GM13977 (cell line): ENCODE measurements around the gene GMPR.

Experiments
- DNase-seq: peaks from one replicate; pipeline ENCODE4 v3.0.0; 2012; ENCODE audit warnings: low spot score
- in situ Hi-C: fragments of 300-500 bp; cut with MboI; formaldehyde crosslinking; loops from one replicate; pipeline ENCODE4 v1.12.0; 2022; ENCODE audit warnings: low sequenced_read_pairs, low pct_unique_long_range_greater_than_20kb, mixed read lengths, inconsistent platforms; ENCODE audit not compliant: unreplicated experiment
- TF ChIP-seq, protein P1 (sequence below): IDR thresholded peaks from 2 replicates; pipeline ENCODE4 v1.5.1; 2012; ENCODE audit warnings: mild to moderate bottlenecking, control low read depth; ENCODE audit not compliant: insufficient read depth; ENCODE audit errors: extremely low read depth, missing control alignments

The GMPR gene

DNA sequence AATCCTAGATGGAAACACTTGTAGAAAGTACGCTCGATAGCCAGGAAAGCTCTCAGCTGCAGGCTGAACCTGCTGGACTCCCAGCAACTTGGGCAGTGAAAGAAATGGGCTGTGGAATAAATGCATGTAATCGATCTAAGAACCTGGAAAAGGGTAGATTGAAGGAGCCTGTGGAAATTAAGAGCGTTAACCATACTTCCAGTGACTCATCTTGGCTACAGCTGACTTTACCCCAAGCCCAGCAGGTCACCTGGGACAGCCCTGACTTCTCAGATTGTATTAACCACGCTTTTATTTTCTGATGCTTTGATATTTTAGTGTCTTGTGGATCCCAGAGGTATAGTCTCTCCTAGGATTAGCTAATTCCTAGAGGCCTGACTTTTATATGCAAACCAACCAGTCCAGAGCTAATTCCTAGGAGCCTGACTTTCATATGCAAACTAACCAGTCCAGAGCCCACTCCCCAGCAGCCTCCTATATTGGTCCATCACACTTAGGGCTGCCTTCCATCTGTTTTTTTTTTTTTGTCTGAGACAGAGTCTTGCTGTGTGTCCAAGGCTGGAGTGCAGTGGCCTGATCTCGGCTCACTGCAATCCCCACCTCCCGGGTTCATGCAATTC is 86.3 kb downstream of the GMPR start:
- TF ChIP-seq, protein P1, sequence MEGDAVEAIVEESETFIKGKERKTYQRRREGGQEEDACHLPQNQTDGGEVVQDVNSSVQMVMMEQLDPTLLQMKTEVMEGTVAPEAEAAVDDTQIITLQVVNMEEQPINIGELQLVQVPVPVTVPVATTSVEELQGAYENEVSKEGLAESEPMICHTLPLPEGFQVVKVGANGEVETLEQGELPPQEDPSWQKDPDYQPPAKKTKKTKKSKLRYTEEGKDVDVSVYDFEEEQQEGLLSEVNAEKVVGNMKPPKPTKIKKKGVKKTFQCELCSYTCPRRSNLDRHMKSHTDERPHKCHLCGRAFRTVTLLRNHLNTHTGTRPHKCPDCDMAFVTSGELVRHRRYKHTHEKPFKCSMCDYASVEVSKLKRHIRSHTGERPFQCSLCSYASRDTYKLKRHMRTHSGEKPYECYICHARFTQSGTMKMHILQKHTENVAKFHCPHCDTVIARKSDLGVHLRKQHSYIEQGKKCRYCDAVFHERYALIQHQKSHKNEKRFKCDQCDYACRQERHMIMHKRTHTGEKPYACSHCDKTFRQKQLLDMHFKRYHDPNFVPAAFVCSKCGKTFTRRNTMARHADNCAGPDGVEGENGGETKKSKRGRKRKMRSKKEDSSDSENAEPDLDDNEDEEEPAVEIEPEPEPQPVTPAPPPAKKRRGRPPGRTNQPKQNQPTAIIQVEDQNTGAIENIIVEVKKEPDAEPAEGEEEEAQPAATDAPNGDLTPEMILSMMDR = no peak
- in situ Hi-C loops = loop anchor here (25.0 kb wide), 1 partner anchor 763 kb away; no protein-coding TSS in a partner anchor
- DNase-seq = no peak

DNA sequence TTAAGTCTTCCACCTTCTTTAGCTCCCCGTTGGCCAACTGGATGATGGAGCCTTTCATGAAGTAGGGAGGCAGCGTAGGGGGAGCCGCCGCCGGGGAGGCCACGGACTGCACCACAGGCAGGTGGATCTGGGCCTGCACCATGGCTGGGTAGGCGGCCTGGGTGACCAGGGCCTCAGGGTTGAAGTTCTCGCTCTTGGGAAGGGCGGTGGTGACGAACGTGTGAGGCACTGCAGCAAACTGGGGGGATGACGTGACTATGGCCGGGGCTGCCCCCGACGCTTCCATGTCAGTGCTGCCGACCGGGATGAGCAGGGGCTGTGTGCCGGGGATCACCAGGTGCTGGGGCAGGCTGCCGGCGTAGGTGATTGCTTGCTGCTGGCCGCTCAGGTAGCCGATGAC is 88.1 kb downstream of the GMPR start:
- TF ChIP-seq, protein P1 = no peak
- in situ Hi-C loops = loop anchor here (25.0 kb wide), 1 partner anchor 761 kb away; no protein-coding TSS in a partner anchor
- no peak for DNase-seq

DNA sequence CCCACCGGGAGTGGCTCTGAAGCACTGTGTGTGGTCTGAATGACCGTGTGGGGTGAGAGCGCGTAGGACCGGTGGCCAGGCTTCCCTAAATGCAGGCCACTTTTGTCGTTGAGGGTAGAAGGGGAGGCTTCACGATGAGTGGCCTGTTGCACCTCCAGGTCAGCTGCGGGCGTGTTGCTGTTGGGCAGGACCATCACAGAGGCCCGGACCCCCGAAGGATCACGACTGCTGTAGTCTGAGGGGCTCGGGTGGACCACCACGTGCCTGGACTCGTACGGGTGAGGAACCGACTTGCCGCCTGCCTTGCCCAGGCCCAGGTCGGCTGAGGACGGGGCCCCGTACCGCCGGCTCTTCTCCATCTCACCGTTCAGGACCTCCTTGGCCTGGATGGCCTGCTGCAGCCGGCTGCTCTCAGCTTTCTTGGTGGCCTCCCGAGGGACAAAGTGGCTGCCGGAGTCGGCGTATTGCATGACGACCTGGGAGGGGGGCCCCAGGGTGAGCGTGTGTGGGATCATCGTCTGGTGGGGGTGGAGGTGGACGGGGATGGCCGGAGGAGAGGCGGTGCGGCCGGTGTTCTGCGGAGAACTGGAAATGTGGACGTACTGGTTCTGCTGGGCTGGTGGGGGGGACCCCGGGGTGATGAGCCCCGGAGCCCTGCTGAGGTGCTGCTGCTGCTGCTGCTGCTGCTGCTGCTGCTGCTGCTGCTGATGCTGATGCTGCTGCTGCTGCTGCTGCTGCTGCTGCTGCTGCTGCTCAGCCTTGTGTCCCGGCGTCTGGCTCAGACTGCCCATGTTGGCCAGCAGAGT is 88.8 kb downstream of the GMPR start:
- in situ Hi-C loops = loop anchor here (25.0 kb wide), 1 partner anchor 760 kb away; no protein-coding TSS in a partner anchor
- DNase-seq = no peak
- TF ChIP-seq, protein P1 = no peak

DNA sequence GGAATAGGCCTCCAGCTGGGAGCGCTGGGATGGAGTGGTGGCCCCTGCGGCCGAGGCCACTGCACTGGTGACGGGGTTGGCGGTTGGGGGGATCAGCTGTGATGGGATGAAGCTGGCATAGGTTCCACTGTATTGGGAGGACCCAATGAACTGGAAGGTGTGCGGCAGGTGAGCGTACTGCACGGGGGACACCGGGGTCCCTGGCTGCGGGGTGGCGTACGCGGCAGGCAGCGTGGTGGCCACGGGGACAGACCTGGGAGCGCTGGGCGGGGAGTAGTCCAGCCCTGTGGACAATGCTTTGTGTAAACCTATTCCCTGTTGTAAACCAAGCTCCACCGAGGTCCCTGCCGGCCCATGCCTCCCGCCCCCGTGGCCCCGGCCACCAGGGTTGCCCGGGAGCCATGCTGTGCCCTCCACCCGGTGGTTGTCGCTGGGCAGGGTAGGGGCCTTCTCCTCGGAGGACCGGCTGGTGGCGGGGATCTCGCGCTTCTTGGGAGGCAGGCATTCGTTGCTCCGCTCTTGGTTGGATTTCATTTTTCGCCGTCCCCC is 89.5 kb downstream of the GMPR start:
- no peak for DNase-seq
- TF ChIP-seq, protein P1 = no peak
- in situ Hi-C loops = loop anchor here (25.0 kb wide), 1 partner anchor 759 kb away; no protein-coding TSS in a partner anchor

DNA sequence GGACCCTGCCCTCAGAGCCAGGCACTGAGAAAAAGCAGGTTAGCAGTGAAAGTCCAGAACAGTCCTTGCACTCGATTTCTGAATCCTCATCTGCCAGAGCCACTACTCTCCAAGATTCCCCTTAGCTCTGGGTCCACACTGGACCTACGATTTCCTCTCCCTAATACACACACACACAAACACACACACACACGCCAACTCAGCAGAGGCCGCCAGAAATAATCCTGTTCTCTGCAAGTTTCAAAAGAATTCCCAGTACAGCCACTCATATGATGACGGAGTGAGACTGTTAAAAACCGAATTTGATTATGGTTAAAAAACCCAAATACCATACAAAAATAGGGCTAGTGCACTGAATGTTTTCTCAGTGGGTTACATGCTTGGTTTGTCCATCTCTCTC is 90.8 kb downstream of the GMPR start:
- TF ChIP-seq, protein P1 = no peak
- in situ Hi-C loops = loop anchor here (25.0 kb wide), 1 partner anchor 758 kb away; no protein-coding TSS in a partner anchor
- DNase-seq = no peak

DNA sequence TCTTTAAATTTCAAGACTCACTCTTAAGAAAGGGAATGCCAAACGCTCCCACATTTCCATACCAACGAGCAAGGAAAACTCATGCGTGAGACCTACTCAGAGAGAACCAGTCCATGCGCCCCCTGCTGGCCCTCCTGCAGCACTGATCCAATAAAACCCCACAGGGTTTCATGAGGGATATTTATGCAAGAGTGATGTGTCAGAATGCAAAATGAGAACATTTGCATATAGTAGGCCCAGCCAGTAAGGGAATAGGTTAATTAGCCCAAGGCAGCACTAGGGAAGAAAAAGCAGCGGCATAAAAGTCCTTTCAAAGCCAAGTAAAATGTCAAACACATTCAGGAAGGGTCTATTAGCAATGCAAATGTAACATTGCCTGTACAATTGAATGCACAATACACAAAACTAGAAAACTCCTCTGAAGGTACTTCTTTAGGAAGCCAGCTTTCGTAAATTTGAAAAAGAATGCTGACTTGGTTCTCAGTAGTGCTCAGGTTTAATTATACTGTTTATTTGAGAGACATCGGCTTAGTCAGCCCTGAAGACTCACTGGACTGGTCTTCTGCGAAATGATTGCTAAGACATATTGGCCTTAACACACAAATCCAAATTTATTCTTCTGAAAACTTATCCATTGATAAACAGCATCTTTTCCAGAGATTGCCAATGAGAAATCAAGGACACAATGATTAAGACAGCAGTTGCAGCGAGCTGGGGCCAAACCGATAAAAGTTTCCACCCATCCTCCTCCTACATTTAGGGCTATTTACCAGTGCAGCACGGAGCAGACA is 93.2 kb downstream of the GMPR start:
- in situ Hi-C loops = loop anchor here (10.0 to 25.0 kb wide), 3 partner anchors 183 to 756 kb away; partner anchors contain the start of gene ATXN1
- TF ChIP-seq, protein P1 = peak; percentile 93
- DNase-seq = peak; percentile 77
